ENCODE results near the gene LOXHD1.

The LOXHD1 gene

GRCh38 chr18:46477425-46478011 is 179.5 kb downstream of the LOXHD1 start:
- DNase-seq (ENCODE audit: low read depth), result no peak

DNA sequence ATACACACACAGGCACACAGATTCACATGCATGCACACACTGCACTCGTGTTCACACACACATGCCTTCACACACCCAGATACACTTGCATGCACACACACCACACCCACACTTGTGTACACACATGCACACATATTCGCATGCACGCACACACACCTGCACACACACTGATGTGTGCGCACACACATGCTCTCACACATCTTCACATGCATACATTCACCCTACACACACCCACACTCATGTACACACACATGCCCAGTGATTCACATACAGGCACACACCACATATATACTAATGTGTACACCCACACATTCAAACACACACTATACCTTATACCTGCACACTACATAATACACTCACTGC is 181.6 kb downstream of the LOXHD1 start:
- DNase-seq (ENCODE audit: low read depth), result no peak

- DNase-seq (ENCODE audit: low read depth), result no peak
These were observed 182.3 kb downstream of the LOXHD1 start for GRCh38 chr18:46474487-46475389.

DNA sequence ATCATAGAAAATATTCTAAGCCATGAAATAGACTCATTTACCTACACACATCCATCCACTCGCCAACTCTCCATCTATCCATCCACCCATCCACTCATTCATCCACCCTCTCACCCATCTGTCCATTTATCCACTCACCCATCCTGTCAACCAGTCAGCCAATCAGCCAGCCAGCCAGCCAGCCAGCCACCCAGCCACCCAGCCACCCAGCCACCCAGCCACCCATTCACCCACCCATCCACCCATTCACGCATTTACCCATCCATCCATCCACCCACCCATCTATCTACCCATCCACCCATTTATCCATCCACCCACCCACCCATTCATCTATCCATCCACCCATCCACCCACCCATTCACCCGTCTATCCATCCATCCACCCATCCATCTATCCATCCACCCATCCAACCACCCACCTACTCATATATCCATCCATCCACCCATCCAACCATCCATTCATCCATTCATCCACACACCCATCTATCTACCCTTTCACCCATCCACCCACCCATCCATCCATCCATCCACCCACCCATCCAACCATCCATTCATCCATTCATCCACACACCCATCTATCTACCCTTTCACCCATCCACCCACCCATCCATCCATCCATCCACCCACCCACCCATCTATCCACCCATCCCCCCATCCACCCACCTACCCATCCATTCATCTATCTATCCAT is 185.1 kb downstream of the LOXHD1 start:
- no peak for DNase-seq (ENCODE audit: low read depth)

GRCh38 chr18:46470714-46471113 is 186.3 kb downstream of the LOXHD1 start:
- no peak for DNase-seq (ENCODE audit: low read depth)

DNA sequence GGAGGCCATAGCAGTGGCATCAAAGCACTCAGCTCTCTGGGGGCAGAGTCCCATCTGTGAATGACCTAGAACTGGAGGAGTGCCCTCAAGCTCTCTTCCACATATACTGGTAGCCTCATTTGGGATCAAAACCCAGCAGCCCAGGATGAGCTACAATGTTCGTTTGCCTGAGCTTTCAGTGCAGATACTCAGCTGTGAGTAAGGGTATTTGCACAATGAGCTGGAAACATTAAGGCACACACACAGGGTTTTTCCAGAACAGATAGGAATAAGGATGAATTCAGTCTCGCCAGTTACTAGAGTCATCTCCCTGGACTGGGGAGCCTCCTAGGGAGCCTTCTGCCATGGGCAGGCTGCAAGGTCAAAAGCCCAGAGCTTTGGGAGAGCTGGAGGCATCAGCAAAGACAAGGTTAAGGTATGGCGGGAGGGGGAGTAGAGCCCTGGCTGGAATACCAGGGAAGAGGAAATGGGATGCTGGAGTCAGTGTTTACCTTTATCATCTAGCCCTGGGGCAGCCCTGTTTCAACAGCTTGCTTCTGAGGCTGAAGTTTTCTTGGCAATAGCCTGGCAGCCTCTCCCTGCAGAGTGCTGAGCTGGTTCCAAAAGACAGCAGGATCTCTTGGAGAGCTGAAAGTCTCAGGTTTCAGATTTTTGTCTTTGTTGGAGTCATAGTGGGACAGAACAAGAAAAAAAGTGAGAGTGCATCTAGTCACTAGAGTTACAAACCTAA is 187.7 kb downstream of the LOXHD1 start:
- DNase-seq (ENCODE audit: low read depth), result no peak

GRCh38 chr18:46468426-46469180 is 188.4 kb downstream of the LOXHD1 start:
- DNase-seq (ENCODE audit: low read depth), result no peak

DNA sequence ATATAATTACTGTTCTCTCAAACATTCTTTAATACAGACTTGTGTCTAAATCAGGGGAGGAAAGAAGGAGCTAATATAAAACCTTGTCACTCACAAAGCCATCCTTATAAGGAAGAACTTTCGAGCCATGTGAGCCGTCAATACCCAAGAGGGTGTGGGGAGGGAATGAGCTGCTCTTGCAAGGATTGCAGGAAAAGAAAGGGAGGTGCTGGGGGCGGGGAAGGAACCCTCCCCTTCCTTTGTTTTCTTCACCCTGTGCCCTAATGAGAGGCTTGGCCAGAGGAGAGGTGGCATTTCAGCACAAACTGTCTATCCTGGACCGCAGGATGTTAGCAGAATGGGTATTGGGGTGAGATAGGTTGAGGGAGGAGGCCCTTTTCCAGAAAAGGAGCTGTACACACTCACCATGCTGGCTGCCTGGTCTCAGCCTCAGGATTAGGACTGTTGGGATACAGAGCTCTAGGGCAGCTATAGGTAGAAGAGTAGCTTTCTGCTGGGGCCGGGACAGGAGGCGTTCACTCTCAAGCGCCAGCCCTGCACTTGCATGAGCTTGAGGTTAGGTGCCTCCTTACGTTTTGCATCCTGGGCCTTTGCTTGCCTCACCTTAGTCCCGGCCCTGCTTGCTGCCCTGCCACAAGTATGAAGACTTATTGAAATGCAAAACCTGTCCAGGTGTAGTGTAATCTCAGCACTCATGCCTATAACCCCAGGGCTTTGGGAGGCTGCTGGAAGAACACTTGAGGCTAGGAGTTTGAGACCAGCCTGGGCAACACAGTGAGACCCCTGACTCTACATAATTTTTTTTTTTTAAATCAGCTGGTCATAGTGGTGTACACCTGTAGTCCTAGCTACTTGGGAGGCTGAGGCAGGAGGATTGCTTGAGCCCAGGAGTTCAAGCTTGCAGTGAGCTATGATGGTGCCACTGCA is 190.5 kb downstream of the LOXHD1 start:
- no peak for DNase-seq (ENCODE audit: low read depth)

GRCh38 chr18:46464926-46465655 is 191.9 kb downstream of the LOXHD1 start:
- no peak for DNase-seq (ENCODE audit: low read depth)

DNA sequence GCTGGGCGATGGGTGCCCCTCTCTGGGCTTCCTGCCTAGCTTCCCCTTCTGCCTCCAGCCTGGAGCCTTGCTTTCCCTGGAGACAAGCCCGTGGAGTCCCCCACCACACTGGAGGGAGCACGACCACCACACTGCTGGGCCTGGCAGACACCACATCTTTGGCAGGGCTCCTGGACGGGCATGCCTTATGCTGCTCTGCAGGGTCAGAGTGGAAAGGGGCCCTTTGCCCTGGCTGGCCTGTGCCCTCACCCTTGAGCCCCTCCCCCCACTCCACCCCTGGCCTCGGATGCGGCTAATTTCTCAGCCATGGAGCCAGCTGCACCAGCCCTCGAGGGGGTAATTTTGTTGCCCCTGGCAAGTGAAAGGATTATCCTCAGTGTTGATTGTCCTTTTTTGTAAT is 194.5 kb downstream of the LOXHD1 start:
- DNase-seq (ENCODE audit: low read depth), result no peak

DNA sequence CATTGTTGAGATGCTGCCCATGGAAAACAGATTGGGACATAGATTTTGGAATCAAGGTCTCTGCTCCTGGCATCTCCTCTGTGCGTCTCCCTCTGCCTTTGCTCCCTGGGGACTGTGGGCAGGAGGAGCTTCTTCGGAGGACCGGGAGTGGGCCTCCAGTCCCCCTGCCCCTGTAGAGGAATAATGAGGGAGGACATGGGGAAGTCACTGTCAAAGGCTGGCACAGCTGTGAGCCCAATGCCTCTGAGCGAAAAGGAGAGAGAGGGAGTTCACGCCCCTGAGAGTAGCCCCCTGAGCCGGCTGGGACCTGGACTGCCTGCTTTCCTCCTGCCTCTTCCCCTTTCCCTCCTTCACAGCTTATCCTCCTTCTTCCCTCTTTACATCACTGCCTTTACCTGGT is 195.0 kb downstream of the LOXHD1 start:
- no peak for DNase-seq (ENCODE audit: low read depth)

GRCh38 chr18:46460754-46461153 is 196.3 kb downstream of the LOXHD1 start:
- DNase-seq (ENCODE audit: low read depth), result no peak

GRCh38 chr18:46459789-46460455 is 197.1 kb downstream of the LOXHD1 start:
- no peak for DNase-seq (ENCODE audit: low read depth)

DNA sequence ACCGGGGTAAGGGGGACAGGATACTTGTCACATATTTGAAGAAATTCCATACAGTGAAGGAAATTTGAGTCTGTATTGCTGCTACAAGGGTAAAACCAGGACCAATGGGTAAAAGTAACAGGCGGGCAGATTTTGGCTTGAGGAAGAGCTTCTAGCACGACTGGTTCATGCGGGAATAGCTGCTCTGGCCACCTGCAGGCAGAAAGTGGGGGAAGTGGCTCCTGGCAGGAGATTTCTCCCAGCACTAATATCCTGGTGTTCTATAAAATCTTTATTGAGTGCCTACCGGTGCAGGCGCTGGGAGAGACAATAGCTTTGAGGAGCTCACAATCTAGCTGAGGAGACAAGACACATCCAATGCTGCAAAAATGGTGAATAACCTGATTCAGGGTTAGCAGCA is 198.5 kb downstream of the LOXHD1 start:
- DNase-seq (ENCODE audit: low read depth), result no peak

DNA sequence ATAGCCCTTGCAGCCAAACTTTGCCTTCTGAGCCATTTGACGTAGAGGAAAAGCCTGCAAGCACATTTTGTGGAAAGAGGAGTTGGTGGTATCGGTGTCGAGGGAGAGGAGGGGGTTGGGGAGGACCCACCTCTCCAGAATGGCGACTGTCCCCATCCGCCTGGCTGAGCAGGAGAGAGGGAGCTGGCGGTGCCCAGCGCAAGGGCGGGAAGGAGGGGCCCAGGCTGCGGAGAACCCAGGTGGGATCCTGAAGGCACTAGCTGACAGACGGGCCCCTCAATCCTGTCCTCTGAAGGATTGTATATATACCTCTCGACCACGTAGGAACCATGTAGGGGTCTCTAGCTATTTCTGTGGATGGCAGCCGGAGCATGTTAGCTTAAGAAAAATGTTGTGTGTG is 200.3 kb downstream of the LOXHD1 start:
- no peak for DNase-seq (ENCODE audit: low read depth)

DNA sequence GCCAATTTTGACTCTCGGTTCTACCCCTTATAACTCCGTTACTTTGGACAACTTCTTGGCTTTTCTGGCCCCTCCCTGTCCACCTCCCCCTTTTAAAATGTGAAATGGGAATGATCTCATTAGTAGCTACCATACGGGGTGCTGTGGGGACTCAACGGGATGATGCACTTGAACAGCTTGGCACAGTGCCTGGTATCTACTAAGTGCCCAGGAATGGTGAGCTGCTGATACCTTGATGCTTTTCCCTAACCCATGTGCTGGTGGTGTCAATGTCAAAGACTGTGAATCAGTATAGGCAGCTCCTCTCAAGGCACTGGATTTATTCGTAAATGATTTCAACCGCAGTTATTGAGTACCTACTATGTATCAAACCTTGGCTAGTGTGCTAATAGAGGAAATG is 204.2 kb downstream of the LOXHD1 start:
- DNase-seq (ENCODE audit: low read depth), result no peak

- DNase-seq (ENCODE audit: low read depth), result no peak
These were observed 207.5 kb downstream of the LOXHD1 start for GRCh38 chr18:46449499-46449898.

DNA sequence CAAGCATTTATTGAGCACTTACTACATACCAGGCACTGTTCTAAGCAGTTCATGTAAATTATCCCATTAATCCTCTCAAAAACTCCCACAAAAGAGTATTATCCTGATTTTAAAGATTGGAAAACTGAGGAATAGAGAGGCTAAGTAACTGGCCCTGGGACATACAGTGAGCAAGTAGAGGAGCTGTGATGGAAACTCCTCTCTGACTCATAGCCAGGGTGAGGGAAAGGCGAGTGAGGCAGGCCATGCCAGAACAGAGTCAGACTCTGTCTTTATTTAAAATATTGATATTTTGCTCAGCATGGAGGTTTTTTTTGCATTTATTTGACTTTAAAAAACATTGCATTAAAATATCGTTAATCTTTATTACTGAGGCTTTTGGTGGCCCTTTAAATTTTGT is 208.0 kb downstream of the LOXHD1 start:
- DNase-seq (ENCODE audit: low read depth), result no peak

DNA sequence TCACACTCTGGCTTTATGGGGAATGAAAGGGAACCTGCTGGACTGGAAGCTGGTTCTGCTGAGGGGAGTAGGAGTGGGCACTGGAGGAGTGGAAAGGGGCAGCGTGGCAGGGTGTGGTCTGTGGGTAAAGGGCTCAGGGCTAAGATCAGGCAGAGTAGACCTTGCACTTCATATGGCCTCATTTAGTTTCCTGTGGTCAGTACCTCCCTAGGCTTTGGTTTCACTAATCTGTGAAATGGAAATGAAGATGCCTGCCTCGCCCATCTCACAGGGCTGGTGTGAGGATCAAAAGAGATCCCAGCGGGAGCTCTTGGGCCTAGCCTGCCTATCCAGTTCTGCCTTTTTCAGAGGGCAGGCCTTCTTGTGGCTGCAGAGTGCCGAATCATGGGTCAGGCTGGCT is 208.7 kb downstream of the LOXHD1 start:
- no peak for DNase-seq (ENCODE audit: low read depth)

All from stimulated activated CD4-positive, alpha-beta T cell treated with anti-CD3 and anti-CD28 coated beads, Interleukin-2, amount 100 ng/mL, for 4 hours (primary cell).